Immature natural killer cell (primary cell): Measurements from ENCODE around the gene DRG2. TPM values are rescaled to one million over a fixed set of nuclear protein-coding genes. Genes with fewer than 3 reads are reported as not detected.

ENCODE experiments used
- DNase-seq, 3 donors: peaks; one replicate each; pipeline ENCODE4 v3.0.0; 2022; ENCODE audit warnings: mixed read lengths in 1 of 3
- H3K27ac Mint-ChIP-seq, 6 donors: one replicate each; pipeline ENCODE4 v1.8.0; 2020; ENCODE audit warnings: mixed read lengths in 6 of 6, mild to moderate bottlenecking in 5 of 6, inconsistent platforms in 4 of 6, moderate library complexity in 3 of 6
- H3K27me3 Mint-ChIP-seq, 3 donors: one replicate each; pipeline ENCODE4 v1.8.0; 2020 to 2021; ENCODE audit warnings: low read depth in 3 of 3, mild to moderate bottlenecking in 3 of 3, mixed read lengths in 3 of 3, moderate library complexity in 3 of 3, inconsistent platforms in 1 of 3
- H3K36me3 Mint-ChIP-seq, 3 donors: one replicate each; pipeline ENCODE4 v1.8.0; 2020; ENCODE audit warnings: mixed read lengths in 3 of 3, inconsistent platforms in 2 of 3, mild to moderate bottlenecking in 2 of 3
- H3K4me1 Mint-ChIP-seq, 2 donors: one replicate each; pipeline ENCODE4 v1.8.0; 2020; ENCODE audit warnings: inconsistent platforms in 2 of 2, mild to moderate bottlenecking in 2 of 2, mixed read lengths in 2 of 2, moderate library complexity in 1 of 2
- H3K4me3 Mint-ChIP-seq, 5 donors: one replicate each; pipeline ENCODE4 v1.8.0; 2020; ENCODE audit warnings: mild to moderate bottlenecking in 5 of 5, mixed read lengths in 5 of 5, inconsistent platforms in 3 of 5, moderate library complexity in 3 of 5
- H3K9me3 Mint-ChIP-seq, 6 donors: one replicate each; pipeline ENCODE4 v1.8.0; 2020; ENCODE audit warnings: mild to moderate bottlenecking in 6 of 6, mixed read lengths in 6 of 6, inconsistent platforms in 4 of 6, moderate library complexity in 3 of 6
- polyA plus RNA-seq, 3 donors: library from polyadenylated mRNA; unstranded; fragments of 300-500 nt; fragmentation: Illumina TruSeq; gene quantifications; one replicate each; pipeline ENCODE4 v1.2.3, GENCODE V29; 2021

DRG2 gene
- polyA plus RNA-seq, 3 donors from 2014 or later = 54.2 to 66.9 (median 59.3) TPM

DNA sequence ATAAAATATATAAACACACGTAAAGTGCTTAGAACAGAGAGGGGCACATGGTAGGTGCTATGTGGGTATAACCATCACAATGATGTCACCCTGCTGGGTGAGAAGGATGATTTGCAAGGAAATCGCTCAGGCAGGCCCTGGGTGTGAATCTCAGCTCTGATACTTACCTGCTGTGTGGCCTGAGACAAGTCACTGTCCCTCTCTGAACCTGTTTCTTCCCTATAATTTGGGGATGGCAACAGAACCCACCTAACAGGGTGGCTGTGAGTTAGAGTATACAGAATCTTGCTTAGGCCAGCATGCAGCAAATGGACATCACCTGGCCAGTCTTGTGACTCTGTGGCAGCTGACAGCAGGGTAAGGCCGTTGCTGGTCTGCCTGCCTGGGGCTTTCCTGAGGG, 59.2 kb downstream of the DRG2 start:
- no peak overlapping the region for H3K4me3 Mint-ChIP-seq
- no peak for DNase-seq
- H3K36me3 Mint-ChIP-seq = no peaks in the 10 kb centered on the region

GRCh38 chr17:18148586-18148985, 60.8 kb downstream of the DRG2 start:
- no peak overlapping the region for H3K4me3 Mint-ChIP-seq
- peaks cover 3 to 5% of the 10 kb centered on the region in 2 donors for H3K4me1 Mint-ChIP-seq
- H3K9me3 Mint-ChIP-seq = no peaks in the 10 kb centered on the region
- no peak for DNase-seq
- peaks cover 0 to 2% (median 2%) of the 10 kb centered on the region in 3 donors for H3K27me3 Mint-ChIP-seq
- H3K36me3 Mint-ChIP-seq = no peaks in the 10 kb centered on the region
- H3K27ac Mint-ChIP-seq = no peak overlapping the region

More for the DNA sequence above, 59.2 kb downstream of the DRG2 start:
- Mint-ChIP-seq H3K9me3 (no peaks in the 10 kb centered on the region), H3K4me1 (peaks cover 0 to 1% of the 10 kb centered on the region in 2 donors), H3K27me3 (peaks cover 0 to 2% (median 0%) of the 10 kb centered on the region in 3 donors), H3K27ac (peak overlapping the region in 1 of 6 donors; percentile 40)

- H3K27me3 Mint-ChIP-seq = peaks cover 0 to 2% (median 2%) of the 10 kb centered on the region in 3 donors
- no peaks in the 10 kb centered on the region for H3K36me3 Mint-ChIP-seq
- peak overlapping the region in 1 of 5 donors; percentile 52 for H3K4me3 Mint-ChIP-seq
- peaks cover 11 to 15% of the 10 kb centered on the region in 2 donors for H3K4me1 Mint-ChIP-seq
- H3K9me3 Mint-ChIP-seq = no peaks in the 10 kb centered on the region
- DNase-seq = no peak
- no peak overlapping the region for H3K27ac Mint-ChIP-seq
Measured at GRCh38 chr17:18151290-18151689, 63.5 kb downstream of the DRG2 start.

DNA sequence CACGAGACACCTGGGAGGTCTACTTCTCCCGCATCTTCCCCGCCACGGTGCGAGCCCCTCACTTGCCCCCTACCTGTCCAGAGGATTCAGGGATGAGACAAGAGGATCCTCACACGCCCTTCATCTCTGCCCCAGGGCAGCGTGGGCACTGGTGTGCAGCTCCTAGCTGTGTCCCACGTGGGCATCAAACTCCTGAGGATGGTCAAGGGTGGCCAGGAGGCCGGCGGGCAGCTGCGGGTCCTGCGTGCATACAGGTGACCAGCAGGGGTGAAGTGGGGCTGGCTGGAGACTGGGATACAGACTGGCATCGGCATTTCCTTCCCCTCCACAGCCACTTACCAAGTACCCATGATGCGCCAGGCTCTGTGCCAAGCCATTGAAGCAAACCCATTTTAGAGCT, 67.4 kb downstream of the DRG2 start:
- H3K9me3 Mint-ChIP-seq = no peaks in the 10 kb centered on the region
- DNase-seq = no peak
- H3K36me3 Mint-ChIP-seq = no peaks in the 10 kb centered on the region
- H3K4me1 Mint-ChIP-seq = peaks cover 18 to 24% of the 10 kb centered on the region in 2 donors
- no peak overlapping the region for H3K4me3 Mint-ChIP-seq
- peak overlapping the region in 2 of 6 donors; percentile 40 to 58 for H3K27ac Mint-ChIP-seq
- H3K27me3 Mint-ChIP-seq = peaks cover 0 to 2% (median 2%) of the 10 kb centered on the region in 3 donors

- DNase-seq = no peak
- Mint-ChIP-seq H3K36me3 (no peaks in the 10 kb centered on the region), H3K4me3 (no peak overlapping the region), H3K4me1 (peaks cover 18 to 24% of the 10 kb centered on the region in 2 donors), H3K9me3 (no peaks in the 10 kb centered on the region), H3K27ac (peak overlapping the region in 3 of 6 donors; percentile 26 to 53 (median 26)), H3K27me3 (peaks cover 0 to 2% (median 2%) of the 10 kb centered on the region in 3 donors)
Measured at GRCh38 chr17:18156171-18156975, 68.6 kb downstream of the DRG2 start.

GRCh38 chr17:18156976-18157280, 69.2 kb downstream of the DRG2 start:
- Mint-ChIP-seq H3K4me3 (no peak overlapping the region), H3K27me3 (peaks cover 0 to 2% (median 2%) of the 10 kb centered on the region in 3 donors), H3K4me1 (peaks cover 18 to 22% of the 10 kb centered on the region in 2 donors), H3K9me3 (no peaks in the 10 kb centered on the region), H3K36me3 (no peaks in the 10 kb centered on the region), H3K27ac (peak overlapping the region in 2 of 6 donors; percentile 3 to 26)
- DNase-seq = no peak

Other genes starting within 250 kb of the DRG2 start
- gene TOM1L2, start 115.5 kb upstream of the DRG2 start, polyA plus RNA-seq = 1 to 10 TPM; 1.9 to 6.1 (median 4.2) TPM
- 1 to 10 TPM in 1 of 3 donors, under 1 TPM in 1, not detected in 1; 0.52 to 2.1 TPM for gene DRC3, start 115.1 kb upstream of the DRG2 start, polyA plus RNA-seq
- 10 to 100 TPM; 14.6 to 24.9 (median 21.3) TPM for gene ATPAF2, start 48.8 kb upstream of the DRG2 start, polyA plus RNA-seq
- 1 to 10 TPM; 4.3 to 7.4 (median 5.0) TPM for gene GID4, start 48.5 kb upstream of the DRG2 start, polyA plus RNA-seq
- gene MYO15A, start 20.8 kb downstream of the DRG2 start, polyA plus RNA-seq = under 1 TPM in 2 of 3 donors, not detected in 1; 0.13 to 0.29 TPM
- 100 to 1,000 TPM in 2 of 3 donors, 10 to 100 TPM in 1; 86.4 to 130 (median 102) TPM for gene ALKBH5, start 95.9 kb downstream of the DRG2 start, polyA plus RNA-seq
- gene LLGL1, start 137.7 kb downstream of the DRG2 start, polyA plus RNA-seq = 1 to 10 TPM in 2 of 3 donors, not detected in 1; 2.0 to 3.1 TPM
- gene FLII, start 170.8 kb downstream of the DRG2 start, polyA plus RNA-seq = 100 to 1,000 TPM in 1 of 3 donors, 10 to 100 TPM in 2; 77.7 to 164 (median 83.7) TPM
- 10 to 100 TPM; 14.9 to 20.1 (median 17.4) TPM for gene MIEF2, start 172.7 kb downstream of the DRG2 start, polyA plus RNA-seq
- 10 to 100 TPM in 2 of 3 donors, 1 to 10 TPM in 1; 4.8 to 32.7 (median 15.2) TPM for gene TOP3A, start 227.0 kb downstream of the DRG2 start, polyA plus RNA-seq
- gene SMCR8, start 227.3 kb downstream of the DRG2 start, polyA plus RNA-seq = 1 to 10 TPM in 2 of 3 donors, under 1 TPM in 1; 0.02 to 3.6 (median 1.5) TPM